ENCODE measurements around the gene SMOC2.

Gene SMOC2

DNA sequence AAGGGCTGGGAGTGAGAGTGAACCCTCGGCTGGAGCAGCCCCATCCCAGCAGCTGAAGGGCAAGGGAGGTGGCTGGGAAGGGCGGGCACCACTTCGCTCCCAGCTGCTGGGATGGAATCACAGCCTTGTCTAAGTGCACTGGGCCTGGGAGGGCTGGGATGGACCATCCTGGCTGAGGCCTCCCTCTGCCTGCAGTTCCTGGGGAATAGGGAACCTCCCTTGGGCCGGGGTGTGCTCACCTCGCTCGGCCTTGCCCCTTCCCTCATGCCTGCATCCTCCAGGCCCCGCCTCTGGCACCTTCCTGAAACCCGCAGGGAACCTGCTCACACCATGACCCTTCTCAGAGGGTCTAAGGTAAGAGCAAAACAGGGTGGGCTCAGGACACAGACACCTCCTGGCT, 53.7 kb downstream of the SMOC2 start:
- no peak for DNase-seq

DNA sequence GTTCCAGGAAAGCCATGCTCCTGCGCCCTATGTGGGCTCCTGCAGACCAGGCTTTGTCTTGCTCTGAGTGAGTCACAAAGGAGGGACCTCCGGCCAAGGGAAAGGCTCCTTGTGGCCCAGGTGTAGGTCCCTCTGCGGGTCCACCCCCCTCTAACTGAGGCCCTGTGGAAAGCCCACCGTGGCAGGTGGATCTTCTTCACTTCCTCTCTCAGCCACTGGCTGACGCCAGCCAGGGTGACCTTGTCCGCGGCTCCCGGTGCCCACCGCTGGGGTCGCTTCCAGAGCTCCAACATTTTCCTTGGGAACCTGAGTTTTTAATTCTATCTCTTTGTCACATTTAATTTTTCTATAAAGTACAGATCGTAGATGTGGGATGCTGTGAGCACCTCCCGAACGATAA, 54.1 kb downstream of the SMOC2 start:
- DNase-seq, result no peak

DNA sequence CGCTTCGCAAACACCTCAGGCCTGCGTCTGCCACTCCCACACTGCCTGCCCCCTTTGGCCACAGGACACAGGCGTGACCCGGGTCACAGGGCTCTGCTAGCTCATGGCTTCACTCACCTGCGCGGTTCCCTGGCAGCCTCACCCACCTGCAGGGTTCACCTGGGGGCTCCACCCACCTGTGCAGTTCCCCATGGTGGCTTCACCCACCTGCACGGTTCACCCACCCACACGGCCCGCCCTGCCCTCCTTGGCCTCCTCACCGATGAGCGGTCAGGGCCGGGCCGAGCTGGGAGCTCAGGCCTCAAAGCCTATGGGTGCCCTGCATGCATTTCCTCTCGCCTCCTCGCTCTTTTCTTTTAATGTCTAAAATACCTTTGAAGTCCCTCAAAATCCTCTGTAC, 54.7 kb downstream of the SMOC2 start:
- DNase-seq, result no peak

DNA sequence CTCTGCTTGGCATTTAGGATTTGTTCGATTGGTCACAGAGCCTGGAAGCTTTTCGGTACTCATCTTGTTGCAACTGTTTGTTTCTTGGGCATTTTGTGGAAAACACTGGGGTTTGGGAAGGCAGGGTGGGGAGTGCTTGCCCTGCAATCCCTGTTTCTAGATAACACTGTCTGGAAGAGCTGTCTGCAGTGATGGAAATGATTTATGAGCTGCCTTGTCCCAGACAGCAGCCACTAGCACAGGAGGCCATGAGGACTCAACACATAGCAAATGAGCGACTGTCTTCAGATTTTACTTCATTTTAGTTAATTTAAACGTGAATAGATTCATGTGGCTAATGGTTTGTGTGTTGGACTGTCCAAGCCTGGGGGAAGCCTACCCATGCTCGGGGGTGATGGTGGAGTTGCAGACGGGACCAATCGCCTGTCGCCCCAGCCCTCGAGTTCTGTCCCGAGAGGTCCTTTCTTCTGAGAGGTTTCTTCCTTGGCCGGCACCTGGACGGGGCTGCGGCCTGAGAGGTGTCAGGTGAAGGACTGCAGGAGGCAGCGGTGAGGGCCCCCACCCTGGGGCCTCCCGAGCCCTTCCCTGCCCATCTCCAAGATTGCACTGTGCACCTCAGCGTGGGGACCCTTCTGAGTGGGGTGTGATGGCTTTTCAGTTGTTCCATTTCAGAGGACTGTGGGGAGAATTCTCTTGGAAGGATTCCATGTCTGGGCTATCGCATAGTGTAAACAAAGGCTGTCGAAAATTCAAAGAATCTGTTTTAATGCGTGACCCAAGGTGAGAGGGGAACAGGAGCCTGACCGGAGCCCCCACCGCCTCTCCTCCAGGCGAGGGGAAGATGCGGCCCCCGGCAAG, 55.4 kb downstream of the SMOC2 start:
- DNase-seq, result no peak

DNA sequence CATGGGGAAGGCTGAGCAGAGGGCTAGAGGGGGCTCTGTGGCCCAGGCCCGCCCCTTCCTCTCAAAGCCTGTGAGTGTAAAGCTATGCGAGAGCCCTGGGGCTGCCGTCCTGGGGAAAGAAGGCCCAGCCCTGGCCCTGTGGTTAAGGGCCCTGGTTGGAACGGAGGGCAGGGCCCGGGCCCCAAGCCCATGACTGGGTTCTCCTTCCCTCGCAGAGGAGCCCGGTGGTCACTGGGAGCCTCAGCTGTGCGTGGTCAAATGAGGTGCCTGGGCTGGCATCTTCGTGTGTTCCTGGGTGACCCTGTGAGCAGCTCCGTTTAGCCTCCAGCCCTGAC, 56.0 kb downstream of the SMOC2 start:
- no peak for DNase-seq

DNA sequence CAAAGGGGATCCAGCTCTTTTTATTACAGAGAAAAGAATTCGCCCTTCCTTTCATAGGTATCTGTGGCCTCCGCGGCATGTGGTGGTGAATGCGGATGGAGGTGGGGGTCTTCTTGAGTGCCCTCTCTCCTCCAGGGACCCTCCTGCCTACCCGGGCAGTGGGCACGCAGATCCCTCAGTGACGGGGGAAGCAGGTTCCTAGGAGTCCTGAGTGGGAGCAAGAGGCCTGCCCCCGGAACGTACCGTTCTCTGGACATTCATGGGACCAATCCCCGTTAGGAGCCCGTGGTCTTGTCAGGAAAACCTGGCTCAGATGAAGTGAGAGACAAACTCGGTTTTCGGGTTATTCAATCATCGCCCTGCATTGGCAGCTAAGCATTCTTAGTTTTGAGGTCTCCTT, 56.4 kb downstream of the SMOC2 start:
- DNase-seq, result no peak

DNA sequence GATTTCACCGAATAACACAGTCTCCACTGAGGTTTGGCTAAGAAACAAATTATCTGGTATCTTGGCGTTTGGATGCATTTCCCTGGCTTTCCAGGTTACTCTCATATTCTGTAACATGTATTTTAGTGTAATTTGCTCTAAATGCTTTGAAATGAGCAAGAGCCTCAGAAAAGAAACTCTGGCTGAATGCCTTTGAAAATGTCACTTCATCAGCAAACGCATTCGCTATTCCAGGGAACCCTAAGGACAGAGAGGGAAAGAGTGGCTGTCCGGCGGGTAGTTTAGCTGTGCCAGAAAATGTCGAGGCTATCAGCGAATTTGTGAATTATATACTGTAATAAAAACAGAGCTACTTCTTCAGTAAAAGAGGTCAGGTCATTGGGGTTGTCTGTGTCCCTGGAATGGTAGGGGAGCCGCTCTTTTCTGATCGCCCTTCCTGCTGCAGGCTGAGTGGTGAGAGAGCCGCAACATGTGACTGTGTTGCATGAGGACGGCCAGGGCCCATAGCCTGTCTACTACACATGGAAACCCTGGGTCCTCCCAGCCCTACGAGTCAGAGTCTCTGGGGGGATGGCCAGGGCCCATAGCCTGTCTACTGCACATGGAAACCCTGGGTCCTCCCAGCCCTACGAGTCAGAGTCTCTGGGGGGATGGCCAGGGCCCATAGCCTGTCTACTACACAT, 57.3 kb downstream of the SMOC2 start:
- DNase-seq, result no peak

DNA sequence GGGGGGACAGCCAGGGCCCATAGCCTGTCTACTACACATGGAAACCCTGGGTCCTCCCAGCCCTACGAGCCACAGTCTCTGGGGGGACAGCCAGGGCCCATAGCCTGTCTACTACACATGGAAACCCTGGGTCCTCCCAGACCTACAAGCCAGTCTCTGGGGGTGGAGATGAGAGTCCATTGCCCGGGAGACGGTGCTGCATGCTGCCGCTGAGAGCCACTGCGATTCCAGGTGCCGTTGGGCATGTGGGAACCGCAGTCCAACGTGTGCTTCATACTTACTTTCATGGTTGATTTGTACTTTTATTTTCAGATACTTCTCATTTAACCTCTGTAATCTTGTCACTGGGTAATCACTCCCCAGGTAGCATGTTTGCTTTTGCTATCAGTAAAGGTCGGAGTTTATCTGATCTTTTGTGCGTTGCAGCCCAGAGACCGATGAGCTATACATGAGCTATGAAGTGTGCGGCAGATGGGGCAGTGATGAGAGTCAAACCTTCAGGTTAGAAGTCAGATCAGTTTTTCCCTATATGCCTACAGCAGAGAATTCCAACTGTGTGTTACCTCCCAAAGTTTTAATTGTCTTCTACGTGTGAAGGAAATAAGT, 58.2 kb downstream of the SMOC2 start:
- no peak for DNase-seq

DNA sequence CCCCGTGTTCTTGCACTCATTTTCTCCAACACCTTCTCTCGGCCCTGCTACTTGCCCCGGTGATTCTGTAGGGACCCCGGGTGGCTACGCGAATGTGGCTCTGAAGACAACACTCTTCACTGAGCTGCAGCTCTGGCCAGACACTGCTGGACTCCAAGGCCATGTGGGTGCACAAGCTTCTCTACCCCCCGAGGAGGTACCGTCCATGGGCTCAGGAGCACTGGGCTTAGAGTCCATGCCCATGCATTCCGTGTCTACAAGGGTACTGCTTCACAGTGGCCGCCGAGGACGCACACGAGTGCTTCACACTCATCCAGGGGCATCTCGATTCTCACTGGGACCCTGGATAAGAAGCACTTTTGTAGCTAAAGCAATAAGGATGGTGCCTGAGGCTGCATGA, 59.5 kb downstream of the SMOC2 start:
- no peak for DNase-seq

DNA sequence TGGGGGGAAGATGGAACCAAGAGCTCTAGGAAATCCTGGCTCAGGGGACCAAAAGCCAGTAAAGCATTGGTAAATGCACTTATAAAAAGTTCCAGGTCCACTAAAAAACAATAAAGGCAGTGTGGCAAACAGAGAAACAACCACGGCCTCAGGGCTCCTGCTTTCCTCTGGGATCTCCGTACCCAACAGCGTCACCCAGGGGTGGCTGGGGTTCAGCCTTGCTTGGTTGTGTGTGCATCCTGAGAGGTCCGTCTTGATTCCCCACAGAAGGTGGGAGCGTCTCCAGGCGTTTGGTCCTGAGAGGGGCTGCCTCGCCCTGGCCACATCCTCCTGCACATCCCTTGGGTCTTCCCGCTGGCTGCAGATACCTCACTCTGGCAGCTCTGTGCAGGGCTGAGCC, 60.6 kb downstream of the SMOC2 start:
- DNase-seq, result no peak

DNA sequence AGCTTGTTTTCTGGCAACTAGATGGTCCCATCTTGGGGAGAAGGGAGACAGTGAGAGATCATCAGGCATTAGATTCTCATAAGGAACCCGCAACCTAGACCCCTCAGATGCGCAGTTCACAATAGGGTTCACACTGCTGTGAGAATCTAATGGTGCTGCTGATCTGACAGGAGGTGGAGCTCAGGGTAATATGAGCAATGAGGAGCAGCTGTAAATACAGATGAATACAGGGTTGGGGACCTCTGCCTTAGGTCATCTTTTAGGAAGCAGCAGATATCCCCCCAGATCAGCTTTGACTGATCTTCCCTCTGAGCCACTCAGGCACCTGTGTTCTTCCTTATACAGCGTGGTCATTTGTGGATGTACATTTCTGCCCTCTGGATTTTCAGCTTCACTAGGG, 63.4 kb downstream of the SMOC2 start:
- no peak for DNase-seq

DNA sequence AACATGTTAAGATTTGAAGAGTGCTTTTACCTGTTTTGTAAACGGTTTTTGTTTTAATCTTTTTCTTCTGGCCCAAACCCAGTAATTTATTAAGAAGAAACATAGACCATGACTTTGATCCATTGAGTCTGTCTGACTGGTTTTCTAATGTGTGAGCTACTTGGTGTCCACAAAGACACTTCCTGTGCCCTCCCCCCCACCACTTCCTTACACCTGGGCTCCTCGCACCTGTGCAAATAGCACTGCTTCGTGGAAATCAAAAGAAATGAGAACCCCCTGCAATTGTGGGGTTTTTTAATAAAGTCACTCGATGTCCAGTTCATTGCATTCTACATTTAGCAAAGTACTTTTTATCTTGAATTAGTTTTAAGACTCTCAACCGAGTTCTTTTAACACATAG, 65.5 kb downstream of the SMOC2 start:
- no peak for DNase-seq

DNA sequence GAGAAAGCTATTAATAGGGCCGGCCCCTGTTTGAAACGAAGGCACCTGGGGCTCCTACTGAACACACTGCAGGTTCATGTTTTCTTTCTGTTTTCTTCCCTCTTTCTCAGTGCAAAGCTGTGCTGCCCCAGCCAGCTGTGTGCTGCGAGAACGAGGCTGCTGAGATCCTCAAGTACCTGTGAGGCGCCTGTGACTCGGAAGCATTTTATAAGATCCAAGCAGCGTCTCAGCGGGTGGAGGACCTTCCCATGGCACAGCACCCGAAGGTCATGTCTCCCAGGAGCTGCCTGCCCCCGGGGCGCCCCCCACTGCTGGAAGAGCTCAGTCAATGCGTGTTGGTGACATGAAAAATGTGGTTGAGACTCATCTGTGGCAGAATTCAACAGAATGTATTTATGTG, 66.3 kb downstream of the SMOC2 start:
- no peak for DNase-seq

DNA sequence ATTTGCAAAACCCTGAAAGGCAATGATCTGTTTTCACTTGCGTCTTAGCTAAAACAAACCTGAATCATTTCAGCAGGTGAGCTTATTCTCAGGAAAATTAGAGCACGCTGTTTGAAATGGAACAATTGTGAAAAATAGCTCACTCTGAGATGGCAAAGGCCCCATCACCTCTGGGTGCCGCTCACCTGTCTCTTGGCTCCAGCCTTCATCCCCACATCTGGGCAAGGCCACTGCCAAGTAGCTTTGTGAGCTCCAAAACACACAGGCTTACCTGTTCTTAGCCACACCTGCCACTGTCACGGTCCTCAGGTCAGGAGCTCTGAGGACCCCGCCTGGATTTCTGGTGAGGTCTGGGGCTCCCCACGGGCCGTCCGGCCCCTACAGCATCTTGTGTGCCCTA, 66.7 kb downstream of the SMOC2 start:
- no peak for DNase-seq

DNA sequence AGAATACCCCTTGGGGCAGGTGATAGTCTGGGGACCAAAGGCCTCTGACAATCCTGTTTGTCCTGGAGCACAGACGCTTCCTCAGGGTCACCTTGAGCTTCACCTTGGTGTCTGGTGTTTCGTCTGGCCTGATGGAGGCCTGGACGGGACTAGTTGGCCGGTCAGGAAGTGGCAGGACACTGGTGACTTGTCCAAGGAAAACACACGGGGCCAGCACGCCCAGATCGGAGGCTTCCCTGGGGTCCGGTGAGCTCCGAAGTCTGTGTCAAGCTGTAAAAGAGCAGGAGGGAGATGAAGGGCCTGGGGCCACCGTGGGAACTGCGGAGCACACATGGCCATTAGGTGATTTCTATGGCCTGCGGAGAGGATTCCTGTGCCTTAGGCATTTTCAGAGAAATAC, 67.9 kb downstream of the SMOC2 start:
- DNase-seq, result no peak

DNA sequence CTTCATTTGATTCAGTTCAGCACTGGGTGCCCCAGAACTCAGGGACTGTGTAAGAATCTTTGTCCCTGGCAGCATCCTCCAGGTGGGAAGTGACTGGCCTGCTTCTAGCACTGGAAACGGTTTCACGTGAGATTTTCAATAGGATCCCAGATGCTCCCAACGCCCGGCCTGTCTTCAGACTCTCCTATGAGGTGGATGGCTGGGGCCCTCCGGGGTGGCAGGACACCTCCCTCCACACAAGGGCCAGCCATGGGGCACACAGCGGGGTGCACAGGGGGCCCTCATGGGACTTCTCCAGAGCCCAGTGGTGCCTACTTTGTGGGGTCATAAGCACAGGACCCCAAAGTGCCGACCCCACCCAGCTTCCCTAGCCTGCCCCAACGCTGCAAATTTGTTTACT, 72.8 kb downstream of the SMOC2 start:
- DNase-seq, result no peak

DNA sequence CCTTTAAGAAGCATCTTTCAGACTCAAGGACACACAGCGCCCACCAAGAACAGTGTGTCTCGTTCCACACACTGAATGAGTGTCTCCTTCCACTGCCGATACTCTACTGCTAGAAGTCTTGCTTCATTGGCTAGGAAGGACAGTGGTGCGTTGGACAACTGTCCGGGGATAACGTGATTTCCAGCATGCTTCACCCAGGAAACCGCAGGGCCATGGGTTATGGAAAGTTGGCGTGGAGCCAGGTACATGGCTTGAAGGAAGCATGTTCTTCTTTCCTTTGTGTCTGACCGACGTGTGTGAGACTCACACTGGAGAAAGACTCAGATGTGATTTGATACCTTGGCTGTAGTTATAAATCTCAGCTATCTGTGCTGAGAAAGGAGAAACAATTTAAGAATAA, 73.2 kb downstream of the SMOC2 start:
- DNase-seq, result no peak

DNA sequence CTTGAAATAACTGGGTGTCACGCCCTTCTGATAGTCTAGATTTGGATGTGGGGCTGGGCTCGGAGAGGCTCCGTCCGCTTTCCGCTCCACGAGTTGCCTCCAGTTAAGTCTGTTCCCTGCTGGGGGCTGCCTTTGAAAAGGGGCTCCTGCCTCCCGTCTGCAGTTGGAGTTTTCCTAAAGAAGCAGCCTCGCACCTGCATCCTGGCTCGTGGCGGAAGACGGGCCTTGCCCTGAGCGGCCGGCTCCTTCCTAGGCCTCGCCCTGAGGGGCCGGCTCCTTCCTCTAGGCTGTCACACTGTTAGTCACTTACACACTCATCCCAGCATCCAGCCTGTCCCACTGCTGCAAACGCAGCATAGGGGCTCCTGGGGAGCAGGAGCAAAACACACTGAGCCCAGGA, 74.4 kb downstream of the SMOC2 start:
- DNase-seq, result no peak

DNA sequence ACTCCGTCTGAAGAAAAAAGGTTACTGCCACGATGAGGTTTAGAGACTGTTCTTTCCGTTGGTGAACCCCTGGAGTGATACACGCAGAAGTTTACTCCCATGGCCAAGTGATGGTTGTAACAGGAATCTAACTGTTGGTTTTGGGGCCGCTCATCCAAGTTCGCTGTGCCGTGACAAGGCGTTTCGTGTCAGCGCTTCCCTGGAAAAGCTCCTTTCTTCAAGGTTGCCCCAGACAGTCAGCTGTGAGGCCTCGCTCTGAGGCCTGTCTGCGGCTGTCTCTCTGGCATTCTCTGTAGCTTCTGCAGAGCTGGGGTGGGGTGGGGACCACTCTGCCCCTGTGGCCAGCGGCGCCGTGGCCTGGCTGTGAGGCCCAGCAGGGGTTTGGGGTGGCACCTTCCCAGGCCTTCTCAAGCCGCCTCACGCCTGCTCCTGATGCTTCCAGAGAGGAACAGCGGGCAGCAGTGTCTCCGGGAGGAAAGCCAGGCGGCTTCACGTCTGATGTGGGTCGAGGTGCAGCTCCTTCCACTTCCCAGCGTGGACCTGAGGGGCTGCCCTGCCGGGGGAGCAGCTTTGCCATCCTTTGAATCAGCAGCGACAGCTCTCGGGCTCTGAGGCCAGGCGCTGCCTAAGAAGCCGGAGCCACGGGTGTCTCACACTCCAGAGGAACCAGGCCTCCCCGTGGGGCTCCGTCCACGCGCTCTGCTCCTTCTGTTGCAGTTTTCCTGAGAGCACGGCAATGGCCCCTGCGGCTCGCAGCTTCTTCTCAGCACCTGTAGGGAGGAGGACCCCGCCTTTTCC, 76.2 kb downstream of the SMOC2 start:
- DNase-seq, result no peak

DNA sequence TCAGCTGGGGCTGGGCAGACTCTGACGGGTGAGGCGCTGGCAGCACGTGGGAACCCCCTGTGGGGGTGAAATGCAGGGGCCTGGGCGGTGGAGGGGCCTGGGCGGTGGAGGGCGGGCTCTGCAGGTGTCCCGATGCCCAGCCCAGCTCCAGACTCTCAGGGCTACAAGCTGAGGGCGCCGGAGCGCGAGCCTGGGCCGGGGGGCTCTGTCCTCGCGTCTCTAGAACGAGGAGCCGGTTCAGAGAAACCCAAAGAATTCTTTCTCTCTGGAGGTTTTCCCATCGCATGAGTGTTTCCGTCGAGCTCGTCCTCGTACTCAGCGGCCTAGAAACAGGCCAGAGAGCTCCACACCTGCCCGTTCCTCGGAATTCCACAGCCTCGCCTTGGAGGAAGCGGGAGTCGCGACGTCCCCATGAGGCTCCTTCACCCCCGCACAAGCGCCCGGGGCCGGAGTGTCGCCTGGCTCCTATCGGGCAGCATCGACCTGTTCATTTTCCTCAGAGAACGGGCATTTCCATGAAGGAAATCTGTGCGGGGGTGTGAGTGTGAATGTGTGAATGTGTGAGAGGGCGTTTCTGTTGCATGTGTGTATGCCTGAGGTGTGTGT, 76.9 kb downstream of the SMOC2 start:
- DNase-seq, result no peak

DNA sequence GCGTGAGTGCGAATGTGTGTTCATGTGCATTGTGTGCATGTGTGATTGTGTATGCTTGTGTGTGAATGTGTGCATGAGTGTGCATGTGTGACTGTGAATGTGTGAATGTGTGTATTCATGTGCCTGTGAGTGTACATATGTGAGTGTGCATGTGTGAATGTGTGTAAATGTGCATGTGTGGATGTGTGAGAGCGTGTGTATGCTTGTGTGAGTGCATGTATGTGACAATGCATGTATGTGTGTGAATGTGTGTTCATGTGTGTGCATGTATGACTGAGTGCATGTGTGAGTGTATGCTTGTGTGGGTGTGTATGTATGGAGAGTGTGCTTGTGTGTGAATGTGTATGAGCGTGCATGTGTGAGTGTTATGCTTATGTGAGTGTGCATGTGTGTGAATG, 77.4 kb downstream of the SMOC2 start:
- no peak for DNase-seq

DNA sequence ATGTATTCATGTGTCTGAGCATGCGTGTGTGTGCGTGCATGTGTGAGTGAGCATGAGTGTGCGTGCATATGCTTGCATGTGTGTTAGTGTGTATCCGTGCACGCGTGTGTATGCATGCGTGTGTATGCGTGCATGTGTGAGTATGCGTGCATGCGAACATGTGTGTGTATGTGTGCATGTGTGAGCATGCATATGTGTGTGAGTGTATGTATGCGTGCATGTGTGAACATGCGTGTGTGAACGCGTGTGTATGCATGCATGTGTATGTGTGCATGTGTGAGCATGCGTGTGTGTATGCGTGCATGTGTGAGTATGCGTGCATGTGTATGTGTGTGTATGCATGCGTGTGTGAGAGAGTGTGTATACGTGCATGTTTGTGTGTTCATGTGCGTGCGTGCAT, 77.9 kb downstream of the SMOC2 start:
- DNase-seq, result no peak

DNA sequence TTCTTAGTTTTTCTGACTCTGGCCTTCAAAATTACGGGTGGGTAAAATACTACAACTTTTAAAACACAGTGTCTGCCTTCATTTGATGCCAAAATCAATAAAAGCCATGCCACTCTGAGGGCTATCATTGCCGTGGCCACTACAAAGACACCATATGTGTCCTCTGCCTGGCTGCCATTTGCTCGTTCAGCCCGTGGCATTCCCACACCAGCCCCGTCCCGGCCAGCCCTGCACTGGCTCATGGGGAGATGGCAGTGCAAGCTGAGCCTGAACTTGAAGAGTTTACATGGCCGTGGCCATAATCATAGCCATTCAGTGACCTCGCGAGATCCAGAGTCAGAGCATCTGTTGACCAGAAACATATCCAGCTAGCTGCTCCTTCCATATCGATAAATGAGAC, 79.2 kb downstream of the SMOC2 start:
- DNase-seq, result no peak
